ENCODE data around the gene NEAT1. TPM values are rescaled to one million over a fixed set of nuclear protein-coding genes. Genes with fewer than 3 reads are reported as not detected.

NEAT1 gene
- total and polyA plus RNA-seq, 2 experiments from 2014 or later: 5.3 to 7.2 TPM

GRCh38 chr11:65478388-65479183 is 56.0 kb downstream of the NEAT1 start:
- H3K79me2 ChIP-seq (replicated peaks; ENCODE audit: insufficient read depth): peaks cover 9% of the 10 kb centered on the region
- no peak for DNase-seq (ENCODE audit: low spot score)

More at GRCh38 chr11:65478388-65479183, 56.0 kb downstream of the NEAT1 start:
- Mint-ChIP-seq H3K4me3 (no peak overlapping the region), H3K9me3 (peaks cover 2% of the 10 kb centered on the region; the same call in 1 of the 3 replicates), H3K36me3 (ENCODE audit: low read depth) (no peaks in the 10 kb centered on the region; the same call in 2 of the 3 replicates), H3K4me1 (peaks cover 38% of the 10 kb centered on the region), H3K27ac (no peak overlapping the region), H3K27me3 (ENCODE audit: insufficient read depth, low read depth, poor library complexity) (peaks cover 9% of the 10 kb centered on the region)
- H3K4me1 ChIP-seq (ENCODE audit: insufficient read depth): peaks cover 31% of the 10 kb centered on the region
- no peaks in the 10 kb centered on the region for H3K27me3 ChIP-seq (ENCODE audit: insufficient read depth)
- peak overlapping the region; percentile 43 for H2AFZ ChIP-seq
- H3F3A ChIP-seq (replicated peaks; ENCODE audit: low read depth): peaks cover 18% of the 10 kb centered on the region
- ATAC-seq: peak; percentile 6
- H3K27ac ChIP-seq (ENCODE audit: low read depth): peak overlapping the region; percentile 76
- no peak overlapping the region for H3K4me3 ChIP-seq
- peak overlapping the region; percentile 1 for H3K4me2 ChIP-seq
- no peaks in the 10 kb centered on the region for H3K36me3 ChIP-seq (ENCODE audit: insufficient read depth)
- H3K9me2 ChIP-seq (ENCODE audit: insufficient read depth): no peaks in the 10 kb centered on the region
- H4K20me1 ChIP-seq (replicated peaks; ENCODE audit: insufficient read depth): no peaks in the 10 kb centered on the region
- TF ChIP-seq EZH2phosphoT487 (IDR thresholded peaks at IDR 0.05; ENCODE audit: unreplicated experiment): no peak
- TF ChIP-seq CTCF (conservative IDR thresholded peaks at IDR 0.05; ENCODE audit: low read depth in 2 of 2): 0 out of 4 replicates have a peak, but pooled peaks of 1 of the 2 experiments have one; percentile 12
- no peak for TF ChIP-seq EZH2 (IDR thresholded peaks at IDR 0.05; ENCODE audit: low read depth, unreplicated experiment)
- TF ChIP-seq ZNF331 (CRISPR knock-in tag; IDR thresholded peaks at IDR 0.05; ENCODE audit: low read depth): no peak
- no peak for TF ChIP-seq STAT1 (IDR thresholded peaks at IDR 0.05; ENCODE audit: unreplicated experiment)
- no peak for TF ChIP-seq ZNF462 (CRISPR knock-in tag; IDR thresholded peaks at IDR 0.05)
- no peak for TF ChIP-seq POLR2AphosphoS5 (IDR thresholded peaks at IDR 0.05; ENCODE audit: low read depth)

All from GM23338 (cell line).